Stimulated activated CD8-positive, alpha-beta memory T cell treated with anti-CD3 and anti-CD28 coated beads, Interleukin-2, amount 100 ng/mL, for 48 hours (primary cell): ENCODE results near the gene LMCD1.

Source experiments
- DNase-seq, 2 donors: peaks; one replicate each; pipeline ENCODE4 v3.0.0-alpha.2; 2020; ENCODE audit warnings: low read depth in 2 of 2

LMCD1 gene

DNA sequence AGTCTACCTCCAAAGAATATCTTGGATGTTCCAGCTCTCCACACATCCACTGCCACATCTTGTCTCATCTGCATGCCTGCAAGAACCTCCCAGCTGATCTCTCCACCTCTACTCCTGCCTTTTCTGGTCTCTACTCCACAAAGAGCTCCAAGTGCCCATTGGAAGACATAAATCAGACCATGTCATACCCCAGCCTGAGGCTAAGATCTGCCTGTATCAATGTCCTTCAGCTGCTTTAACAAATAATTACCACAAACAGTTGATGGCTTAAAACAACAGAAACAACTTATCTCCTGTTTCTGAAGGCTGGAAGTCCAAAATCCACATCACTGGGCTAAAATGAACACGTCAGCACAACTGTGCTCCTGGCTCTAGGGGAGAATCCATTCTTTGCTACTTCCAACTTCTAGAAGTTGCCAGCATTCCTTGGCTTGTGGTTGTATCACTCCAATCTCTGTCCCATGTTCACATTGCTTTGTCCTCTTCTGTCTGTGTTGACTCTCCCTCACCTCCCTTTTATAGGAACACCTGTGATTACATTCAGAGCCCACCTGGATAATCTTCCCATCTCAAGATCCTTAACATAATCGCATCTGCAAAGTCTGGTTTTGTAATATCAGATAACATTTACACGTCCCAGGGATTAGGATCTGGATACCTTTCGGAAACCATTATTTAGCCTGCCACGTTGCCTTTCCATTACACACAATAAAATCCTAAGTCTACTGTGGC, 17.0 kb upstream of the LMCD1 start:
- DNase-seq: no peak

DNA sequence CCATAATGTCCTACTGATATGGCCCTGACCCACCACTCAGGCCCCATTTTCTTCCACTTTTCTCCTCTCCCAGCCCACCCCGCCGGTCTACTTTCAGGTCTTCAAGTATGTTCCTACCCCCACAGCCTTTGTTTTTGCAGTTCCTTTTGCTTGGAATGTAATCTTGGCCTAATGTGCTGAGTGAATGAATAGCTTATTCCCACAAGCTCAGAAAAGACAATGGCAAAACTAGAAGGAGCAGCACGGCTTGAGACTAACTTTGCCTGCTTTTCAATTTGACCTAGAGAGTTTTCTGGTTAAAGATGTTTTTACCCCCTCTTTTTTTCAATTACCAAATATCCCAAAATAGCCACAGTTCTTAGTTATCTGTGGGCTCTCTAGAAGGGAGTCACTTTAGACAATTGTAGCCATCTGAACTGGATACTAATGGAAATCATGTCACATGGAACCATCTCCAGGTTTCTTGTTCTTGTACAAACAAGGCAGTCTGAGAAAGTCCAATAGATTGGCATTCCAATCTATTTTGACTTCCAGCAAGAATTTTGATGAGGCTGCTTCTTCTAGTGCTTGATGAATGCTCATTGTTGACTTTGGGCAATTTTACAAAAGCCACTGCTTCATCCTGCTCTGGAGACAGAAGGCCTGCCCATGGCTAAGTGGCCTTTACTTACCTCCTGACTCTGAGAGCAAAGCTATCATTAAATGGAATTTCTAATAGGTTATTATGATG, 16.3 kb upstream of the LMCD1 start:
- DNase-seq: no peak

DNA sequence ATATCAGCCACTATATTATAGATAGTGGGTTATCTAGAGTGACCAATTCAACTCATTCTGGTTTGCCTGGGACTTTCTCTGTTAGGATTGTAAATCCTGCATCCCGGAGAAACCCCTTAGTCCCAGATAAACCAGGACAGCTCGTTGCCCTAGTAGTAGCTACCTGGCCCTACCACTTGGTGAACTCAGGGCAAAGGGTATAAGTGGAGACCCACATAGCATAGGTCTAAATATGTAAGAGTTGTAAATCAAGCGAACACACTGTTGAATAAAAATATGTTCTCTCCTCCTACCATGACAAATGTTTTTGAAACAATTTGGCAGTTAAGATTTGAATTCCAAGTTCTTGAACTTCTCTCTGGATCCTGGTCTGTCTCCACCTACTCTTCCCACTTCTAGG, 15.7 kb upstream of the LMCD1 start:
- no peak for DNase-seq

DNA sequence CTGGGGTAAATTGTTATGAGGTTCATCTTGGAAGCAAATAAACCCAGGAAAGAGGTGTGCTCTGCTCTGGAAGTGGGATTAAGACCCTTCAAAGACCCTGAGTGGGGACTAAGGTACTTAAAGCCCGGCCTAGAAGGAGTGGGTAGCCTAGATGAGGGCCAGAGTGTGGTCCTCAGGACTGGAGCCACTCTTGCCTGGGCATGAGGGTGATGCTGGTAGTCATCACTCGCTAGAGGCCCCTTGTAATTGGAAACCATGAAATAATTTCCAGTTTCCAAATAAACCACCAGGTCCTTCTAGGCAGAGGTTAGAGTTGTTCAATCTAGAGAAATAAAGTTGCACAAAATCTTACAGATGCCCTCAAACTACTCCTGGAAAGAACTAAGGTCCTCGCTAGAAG, 15.2 kb upstream of the LMCD1 start:
- DNase-seq: no peak

DNA sequence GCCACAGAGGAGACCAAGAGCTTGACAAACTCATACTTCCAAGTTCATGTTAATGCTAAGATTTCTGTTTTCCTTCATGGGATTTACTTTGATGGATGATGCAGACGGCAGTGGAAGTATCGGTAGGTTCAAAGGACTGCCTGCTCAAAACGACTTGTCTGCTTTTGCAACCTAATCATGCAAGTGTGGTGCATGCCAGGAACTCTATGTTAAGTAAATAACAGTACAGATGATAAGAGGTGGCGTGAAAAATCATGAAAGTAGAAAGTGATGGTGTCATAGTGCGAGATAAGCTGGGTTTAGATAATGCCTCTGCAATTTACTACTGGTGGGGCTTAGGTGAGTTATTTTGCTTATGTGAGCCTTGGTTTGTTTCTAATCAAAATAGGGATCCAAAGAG, 14.7 kb upstream of the LMCD1 start:
- no peak for DNase-seq

DNA sequence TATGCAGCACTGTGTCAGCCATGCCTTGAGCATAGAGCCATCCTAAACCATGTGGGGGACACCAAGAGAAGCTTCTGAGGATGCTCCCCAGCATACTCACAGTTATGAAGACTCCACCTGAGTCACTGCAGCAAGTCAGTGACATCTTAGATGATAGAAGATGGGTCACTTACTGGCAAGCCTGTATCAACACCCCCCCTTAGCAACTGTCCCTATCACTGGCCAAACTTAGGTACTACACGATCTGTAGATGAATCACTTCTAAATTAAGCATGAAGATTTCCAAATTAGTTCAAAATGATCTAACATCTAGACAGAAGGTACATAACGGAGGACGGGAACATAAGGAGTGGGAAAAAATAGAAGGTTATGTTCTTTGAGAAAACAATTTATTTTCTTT, 13.2 kb upstream of the LMCD1 start:
- DNase-seq: no peak

DNA sequence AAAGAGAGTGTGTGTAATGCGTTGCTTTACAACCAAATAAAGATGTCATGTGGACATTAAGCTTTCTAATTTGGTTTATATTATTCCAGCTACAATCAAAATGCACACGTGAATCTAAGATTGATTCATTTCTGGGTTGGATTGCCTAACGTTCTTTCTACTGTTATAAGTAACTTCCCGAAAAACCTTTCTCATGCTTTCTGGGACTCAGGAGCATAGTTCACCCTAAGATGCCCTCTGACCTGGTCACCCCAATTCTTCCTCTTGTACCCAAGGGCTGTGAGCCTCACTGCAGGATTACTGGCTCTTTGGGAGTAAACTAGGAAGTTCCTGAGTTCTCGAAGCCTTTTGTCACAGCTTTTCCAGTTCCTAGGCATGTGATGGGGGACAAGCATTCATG, 12.7 kb upstream of the LMCD1 start:
- DNase-seq: no peak

DNA sequence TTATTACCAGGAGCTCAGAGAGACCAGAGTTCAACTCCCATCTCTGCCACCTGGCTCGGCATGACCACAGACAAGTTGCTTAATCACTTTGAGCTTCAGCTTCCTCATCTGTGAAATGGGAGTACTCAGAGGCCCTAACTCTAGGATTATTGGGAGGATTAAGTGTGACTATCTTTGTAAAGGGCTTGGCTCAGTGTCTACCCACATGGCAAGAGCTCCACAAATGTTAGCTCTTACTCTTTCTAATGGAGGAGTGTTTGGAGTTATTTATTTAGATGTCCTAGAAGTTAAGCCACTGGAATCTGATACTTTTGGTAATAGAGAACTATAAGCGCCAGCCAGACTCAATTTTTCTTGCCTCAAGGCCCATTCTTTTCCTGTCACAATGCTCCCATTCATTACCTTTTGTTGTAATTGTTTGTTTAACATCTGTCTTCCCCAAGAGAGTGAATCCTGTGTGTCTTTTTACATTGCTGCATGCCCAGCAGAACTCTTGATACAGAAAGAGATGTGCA, 12.3 kb upstream of the LMCD1 start:
- DNase-seq: no peak

DNA sequence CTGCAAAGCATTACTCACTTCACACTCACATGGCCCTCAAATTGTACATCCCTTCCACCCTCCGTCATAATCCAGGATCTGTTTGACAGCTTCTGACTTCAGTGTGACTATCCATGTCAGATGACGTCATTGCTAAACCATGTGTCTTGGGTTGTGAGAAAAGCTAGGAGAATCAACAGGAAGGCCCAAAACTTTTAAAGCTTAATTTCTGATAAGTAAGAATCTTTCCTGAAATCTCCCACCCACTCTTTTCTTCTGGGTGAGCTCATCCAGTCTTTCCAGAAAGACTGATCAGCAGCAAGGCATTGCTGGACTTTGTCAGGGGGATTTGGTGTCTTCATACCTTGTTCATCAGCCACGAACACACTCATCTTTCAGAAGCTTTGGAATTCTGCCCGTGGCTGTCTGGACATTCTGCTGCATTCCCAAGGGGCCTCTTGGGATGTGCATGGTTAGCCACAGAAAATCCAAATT, 11.5 kb upstream of the LMCD1 start:
- DNase-seq: no peak

DNA sequence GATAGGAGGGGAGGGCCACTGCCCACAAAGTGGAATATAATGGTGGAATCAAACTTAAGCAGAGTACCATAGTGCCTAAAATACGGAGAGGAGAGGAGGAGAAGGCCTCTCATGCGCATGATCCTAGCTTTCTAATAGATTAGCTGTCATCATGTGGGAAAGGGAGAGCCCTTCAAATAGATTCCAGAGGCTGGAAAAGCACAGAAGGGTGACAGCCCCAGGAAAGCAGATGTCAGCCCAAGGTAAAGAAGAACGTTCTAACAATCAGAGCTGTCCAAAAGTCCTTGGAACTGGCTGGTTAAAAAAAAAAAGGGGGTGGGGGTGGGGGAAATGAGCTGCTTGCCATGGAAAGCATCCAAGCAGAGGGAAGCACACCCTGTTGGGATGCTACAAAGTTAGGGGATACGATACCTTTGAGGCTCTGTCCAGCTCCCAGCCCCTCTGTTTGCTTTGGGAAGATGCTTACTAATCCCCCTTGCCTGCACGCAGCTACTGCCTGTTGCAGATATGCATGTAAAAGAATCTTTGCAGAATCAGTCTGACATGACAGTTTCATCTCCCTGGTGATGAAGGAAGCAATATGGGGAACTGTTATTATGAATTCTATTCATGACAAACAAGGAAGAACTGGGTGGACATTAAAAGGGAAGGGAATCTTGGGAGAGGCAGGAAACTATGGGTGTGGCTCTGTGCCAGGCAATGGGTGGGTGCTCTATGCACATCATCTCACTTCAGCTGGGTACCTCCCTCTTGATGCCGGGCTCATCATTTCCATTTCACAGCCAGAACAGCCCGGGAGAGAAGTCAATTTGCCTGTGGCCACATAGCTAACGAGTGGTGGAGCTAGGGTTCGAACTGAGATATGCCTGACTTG, 10.1 kb upstream of the LMCD1 start:
- DNase-seq: no peak

DNA sequence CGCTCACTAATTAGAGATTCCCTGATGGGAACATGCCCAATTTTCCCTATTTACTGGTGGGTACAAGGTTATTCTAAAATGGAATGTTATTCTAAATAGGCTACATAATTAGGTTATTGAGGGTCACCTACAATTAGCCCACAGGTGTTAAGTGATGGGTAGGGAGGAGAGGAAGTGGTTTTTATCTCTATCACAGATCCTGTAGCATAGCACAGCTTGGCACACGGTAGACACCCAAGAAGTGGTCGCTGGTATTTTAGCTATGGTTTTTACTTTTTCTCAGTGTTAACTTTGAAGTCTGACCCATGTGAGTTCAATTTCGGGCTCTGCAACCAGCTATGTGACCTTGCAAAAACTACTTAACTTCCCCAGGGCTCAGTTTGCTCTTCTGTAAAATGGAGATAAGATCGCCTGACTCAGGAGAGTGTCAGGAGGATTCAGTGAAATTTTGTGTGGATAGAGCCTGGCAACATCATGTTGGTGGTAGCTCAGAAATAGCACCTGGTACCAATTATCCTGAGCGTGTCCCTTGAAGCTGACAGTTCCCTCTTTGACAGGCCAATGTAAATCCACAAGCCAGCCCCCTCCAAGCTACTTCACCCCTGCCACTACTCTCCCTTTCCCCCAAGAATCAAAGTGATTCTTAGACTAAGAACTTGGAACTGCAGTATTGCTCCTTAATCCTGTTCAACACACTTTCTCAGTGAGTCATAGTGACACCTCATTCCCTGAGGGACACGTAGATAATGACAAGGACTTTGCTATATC, 8.7 kb upstream of the LMCD1 start:
- no peak for DNase-seq

DNA sequence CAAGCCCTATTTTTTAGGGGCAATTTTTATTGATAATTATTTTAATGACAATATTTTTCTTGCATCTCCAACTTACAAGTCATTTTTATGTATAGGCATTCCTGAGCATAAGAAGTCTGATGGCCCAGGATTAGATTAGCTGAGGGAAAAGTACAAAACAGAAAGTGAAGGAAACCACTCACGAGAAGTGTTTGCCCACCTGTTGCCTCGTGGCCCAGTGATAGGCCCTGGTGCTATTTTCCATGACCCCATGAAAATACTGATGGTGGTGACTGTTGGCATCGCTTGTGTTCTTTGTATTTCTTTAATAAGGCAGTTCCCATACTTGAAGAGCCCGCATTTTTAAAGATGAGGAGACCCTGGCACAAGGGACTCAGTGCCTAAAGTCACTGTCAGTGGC, 7.9 kb upstream of the LMCD1 start:
- no peak for DNase-seq

DNA sequence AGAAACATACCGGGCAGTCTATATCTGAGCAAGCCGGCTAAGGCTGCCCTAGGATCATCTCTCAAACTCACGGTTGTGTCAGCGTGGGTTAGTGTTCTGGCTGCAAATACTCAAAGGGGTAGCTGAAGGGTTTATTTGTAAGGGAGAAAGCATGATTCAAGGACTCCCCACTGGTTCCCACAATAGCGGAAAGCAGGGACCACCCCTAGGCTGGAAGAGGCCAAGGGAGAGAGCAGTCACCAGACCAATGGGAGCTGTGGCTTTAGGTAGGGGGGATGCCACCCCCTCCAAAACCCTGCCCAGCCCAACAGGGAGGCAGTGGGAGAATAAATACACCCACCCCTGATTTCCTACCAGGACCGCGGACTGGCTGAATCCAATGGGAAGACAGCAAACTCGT, 7.3 kb upstream of the LMCD1 start:
- DNase-seq: no peak

DNA sequence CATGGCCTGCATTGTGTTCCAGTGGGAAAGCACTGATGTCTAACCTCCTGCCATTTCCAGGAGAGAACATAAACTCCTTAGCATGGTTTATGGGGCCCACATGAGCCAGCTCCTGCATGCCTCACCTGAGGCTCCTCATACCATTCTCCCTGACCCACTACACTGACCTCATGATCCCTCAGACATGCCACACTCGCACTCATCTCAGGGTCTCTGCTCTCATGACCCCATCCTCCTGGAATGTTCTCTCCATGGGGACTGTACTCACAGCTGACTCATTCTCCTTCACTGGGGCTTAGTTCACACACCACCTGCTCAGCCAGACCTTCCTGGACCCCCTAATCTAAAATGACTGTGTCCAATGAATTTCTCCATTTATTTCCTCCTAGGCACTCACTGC, 4.0 kb upstream of the LMCD1 start:
- no peak for DNase-seq

DNA sequence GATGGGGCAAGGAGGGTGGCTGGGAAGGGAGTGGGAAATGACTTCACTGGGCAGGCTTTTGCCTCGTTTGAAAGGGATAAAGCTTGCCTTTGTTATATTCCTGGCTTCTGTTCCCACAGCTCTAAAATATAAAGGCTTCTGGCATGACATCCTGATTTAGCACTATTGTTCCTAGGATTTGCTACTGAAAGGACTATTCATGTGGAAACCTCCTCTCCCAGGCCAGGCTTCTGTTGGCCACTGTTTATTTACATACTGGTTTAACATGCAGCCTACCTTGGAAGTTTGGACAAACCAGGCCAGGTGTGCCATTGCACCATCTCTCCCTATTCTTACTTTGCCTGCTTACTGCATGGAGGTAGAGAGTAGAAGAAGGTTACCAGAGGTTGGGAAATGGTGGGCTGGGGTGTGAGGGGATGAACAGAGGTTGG, 2.4 kb upstream of the LMCD1 start:
- DNase-seq: no peak

DNA sequence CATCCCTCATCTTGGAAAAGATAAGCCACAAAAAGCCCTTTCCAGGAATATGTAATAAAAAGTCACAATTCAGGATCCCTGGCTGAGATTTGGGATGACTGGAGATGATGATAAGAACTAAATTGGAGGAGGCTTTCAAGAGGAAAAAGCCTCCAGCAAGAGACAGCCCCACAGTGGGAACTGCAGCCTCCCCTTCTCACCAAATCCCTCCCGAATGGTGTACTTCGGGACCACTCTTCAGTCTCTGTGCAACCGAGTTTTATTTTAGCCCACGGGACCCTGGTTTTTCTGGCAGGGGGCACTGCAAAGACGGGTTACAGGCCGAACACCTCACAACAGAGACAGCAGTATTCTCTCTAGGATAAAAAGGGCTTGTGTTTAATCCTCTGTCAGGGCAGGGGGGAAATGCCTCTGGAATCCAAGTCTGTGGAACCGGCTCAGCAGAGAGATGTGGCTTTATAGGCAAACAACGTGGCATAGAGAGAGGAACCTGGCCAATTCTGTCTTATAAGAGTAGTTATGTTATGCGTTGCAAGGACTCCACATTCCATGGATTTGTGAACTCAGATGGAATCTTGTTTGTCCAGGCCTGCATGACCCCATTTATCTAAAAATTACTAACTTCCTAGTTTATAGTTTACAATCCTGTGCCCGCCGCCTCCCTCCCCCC, 1.2 kb upstream of the LMCD1 start:
- DNase-seq: no peak

DNA sequence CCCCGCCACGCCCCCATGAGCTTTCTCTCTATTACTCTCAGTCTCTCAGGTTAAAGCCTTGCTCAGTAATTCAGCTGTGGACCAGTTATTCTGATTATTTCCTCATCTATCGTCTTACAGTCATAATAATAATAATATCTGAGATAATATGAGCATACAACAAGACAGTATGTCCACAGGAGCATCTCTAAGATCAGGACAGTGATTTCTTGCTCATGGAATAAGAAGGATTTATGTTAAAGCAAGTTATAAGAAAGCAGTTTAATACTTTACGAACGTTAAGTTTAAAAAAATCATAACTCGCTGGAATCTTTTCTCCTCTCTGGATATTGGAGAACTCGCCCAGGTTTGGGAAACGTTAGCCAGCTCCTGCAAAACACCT, 643 bp upstream of the LMCD1 start:
- DNase-seq: no peak

DNA sequence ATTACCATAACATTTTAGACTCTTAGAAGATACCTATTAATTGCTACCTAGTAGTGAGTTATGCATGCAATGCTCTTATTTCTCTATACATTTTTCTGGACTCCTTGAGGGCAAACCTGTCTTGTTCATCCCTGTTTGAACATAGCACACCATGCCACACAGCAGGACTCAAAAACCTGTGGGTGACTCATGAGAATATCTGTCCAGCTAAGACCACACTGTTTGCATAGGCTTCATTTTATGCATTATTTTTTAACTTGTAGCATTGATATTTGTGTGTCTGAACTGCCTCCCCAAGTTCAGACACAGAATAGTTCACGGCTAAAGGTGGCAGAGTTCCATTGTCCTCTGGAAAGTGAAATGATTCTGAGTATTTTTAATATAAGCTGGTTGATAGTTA, 1.8 kb downstream of the LMCD1 start:
- DNase-seq: no peak

DNA sequence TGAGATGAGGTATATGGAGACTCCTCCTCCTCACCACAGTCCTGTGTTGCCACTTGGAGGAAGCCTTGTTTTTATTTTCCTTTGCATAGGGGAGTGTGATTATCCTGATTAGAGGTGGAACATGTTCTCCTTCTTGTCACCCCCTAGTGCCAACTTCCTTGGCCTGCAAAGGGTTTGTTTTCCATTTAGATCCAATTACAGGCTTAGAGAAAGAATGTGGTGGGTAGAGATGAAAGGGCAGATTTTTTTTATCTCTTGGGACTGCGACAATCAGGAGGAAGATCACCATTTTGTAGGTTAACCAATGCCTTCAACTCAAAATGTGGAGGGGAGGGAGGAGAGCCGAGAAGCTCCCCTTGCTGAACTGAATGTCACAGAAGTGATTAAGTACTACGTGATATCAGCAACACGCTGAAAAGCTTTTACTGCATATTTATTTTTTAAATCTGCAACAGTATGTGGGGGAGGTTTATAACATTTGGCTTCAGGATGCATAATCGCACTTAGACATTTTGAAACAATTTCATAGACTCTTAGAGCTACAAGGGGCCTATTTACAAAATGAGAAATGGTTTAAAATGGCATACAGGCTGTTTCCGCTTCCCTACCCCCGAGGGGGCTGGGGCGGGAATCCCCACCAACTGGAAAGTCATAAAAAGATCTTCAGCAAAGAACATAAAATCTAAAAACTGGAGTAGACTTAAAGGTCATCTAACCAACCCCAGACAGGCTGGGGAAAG, 2.4 kb downstream of the LMCD1 start:
- peak in 1 of 2 donors; percentile 7 for DNase-seq

DNA sequence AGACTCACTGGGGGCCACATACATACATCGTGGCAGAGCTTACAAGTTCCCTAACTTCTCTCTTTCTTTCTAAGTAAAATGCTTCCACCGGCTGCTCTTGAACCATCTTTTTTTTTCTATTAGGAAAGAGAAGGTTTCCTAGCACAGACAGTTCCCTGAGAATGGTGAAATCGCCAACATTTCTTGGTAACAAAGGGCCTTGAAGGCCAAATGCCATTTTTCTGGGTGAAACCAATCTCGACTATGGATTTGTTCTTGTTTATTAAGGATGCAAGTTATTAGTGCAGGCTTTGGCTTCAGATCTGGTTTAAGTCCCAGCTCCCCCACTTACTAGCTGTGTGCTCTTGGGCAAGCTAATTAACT, 3.0 kb downstream of the LMCD1 start:
- no peak for DNase-seq
